SU-DHL-6 (cell line): ENCODE data around the gene DNAH17.

ENCODE experiments used
- H2AFZ ChIP-seq: fragments of 200-600 bp; sonication (generic); 2 replicates; pipeline ENCODE4 v1.6.1; 2014; ENCODE audit warnings: low read depth, mild to moderate bottlenecking, moderate library complexity, mixed read lengths, antibody characterized with exemption, low read length; ENCODE audit not compliant: severe bottlenecking
- H3F3A ChIP-seq: fragments of 200-600 bp; shearing (Covaris generic); 2 replicates; pipeline ENCODE4 v1.6.0; 2016; ENCODE audit warnings: antibody characterized with exemption, mild to moderate bottlenecking; ENCODE audit not compliant: insufficient read depth
- H3K27ac ChIP-seq: fragments of 200-600 bp; sonication (generic); 2 replicates; pipeline ENCODE4 v1.5.1; 2016; ENCODE audit warnings: low read depth, mild to moderate bottlenecking, low read length, moderate library complexity, mixed read lengths
- H3K27me3 ChIP-seq: fragments of 200-600 bp; sonication (generic), shearing (Covaris generic); 2 replicates; pipeline ENCODE4 v1.6.0; 2014; ENCODE audit warnings: mild to moderate bottlenecking, low read length
- H3K36me3 ChIP-seq: fragments of 200-600 bp; sonication (generic); 2 replicates; pipeline ENCODE4 v1.6.1; 2014; ENCODE audit warnings: mild to moderate bottlenecking, low read length, mixed read lengths
- H3K4me2 ChIP-seq: fragments of 300-600, 200-600 bp; shearing (Covaris generic), sonication (generic); 2 replicates; pipeline ENCODE4 v1.6.0; 2014; ENCODE audit warnings: low read length, low read depth, mild to moderate bottlenecking; ENCODE audit not compliant: poor library complexity, severe bottlenecking
- H3K4me3 ChIP-seq: fragments of 200-600 bp; sonication (generic); 2 replicates; pipeline ENCODE4 v1.5.1; 2014; ENCODE audit warnings: antibody characterized with exemption, low read length, mild to moderate bottlenecking, mixed read lengths; ENCODE audit not compliant: insufficient read depth, poor library complexity, severe bottlenecking
- H3K79me2 ChIP-seq: fragments of 200-600 bp; sonication (generic); 2 replicates; pipeline ENCODE4 v1.6.1; 2014; ENCODE audit warnings: mild to moderate bottlenecking, low read length, moderate library complexity; ENCODE audit not compliant: insufficient read depth
- H3K9ac ChIP-seq: fragments of 200-600 bp; sonication (generic); 2 replicates; pipeline ENCODE4 v1.7.0; 2014; ENCODE audit warnings: mild to moderate bottlenecking, low read length
- H3K9me2 ChIP-seq: fragments of 200-600 bp; sonication (generic); replicated peaks from 2 replicates; pipeline ENCODE4 v1.6.1; 2014; ENCODE audit warnings: low read length; ENCODE audit not compliant: insufficient read depth
- H3K9me3 ChIP-seq: fragments of 200-600 bp; sonication (generic); 2 replicates; pipeline ENCODE4 v1.6.1; 2014; ENCODE audit warnings: low read length, mixed read lengths; ENCODE audit not compliant: insufficient read depth
- H4K20me1 ChIP-seq: fragments of 200-600 bp; sonication (generic); 2 replicates; pipeline ENCODE4 v1.6.1; 2014; ENCODE audit warnings: low read depth, mild to moderate bottlenecking, antibody characterized with exemption, low read length, moderate library complexity, mixed read lengths
- CTCF ChIP-seq: fragments of 200-600 bp; sonication (generic); IDR thresholded peaks from one replicate; pipeline ENCODE4 v1.5.1; 2017; ENCODE audit warnings: antibody characterized with exemption, mild to moderate bottlenecking, low read length, moderate library complexity; ENCODE audit not compliant: insufficient read depth, poor library complexity, severe bottlenecking
- EZH2phosphoT487 ChIP-seq: fragments of 200-600 bp; sonication (generic), shearing (Covaris generic); conservative IDR thresholded peaks from 2 replicates; pipeline ENCODE4 v1.6.1; 2018; ENCODE audit warnings: mild to moderate bottlenecking, antibody characterized with exemption, low read length, moderate library complexity, mixed read lengths

The DNAH17 gene

GRCh38 chr17:78387977-78388941 lies 188.9 kb downstream of the DNAH17 start:
- Histone ChIP-seq H2AFZ (no peak overlapping the region), H3K36me3 (no peaks in the 10 kb centered on the region), H3K4me2 (peak overlapping the region; percentile 45)

GRCh38 chr17:78384479-78385175 lies 192.6 kb downstream of the DNAH17 start:
- H4K20me1 ChIP-seq, result no peaks in the 10 kb centered on the region
- TF ChIP-seq EZH2phosphoT487 (no peak), CTCF (no peak)

More at GRCh38 chr17:78387977-78388941, 188.9 kb downstream of the DNAH17 start:
- peaks cover 11% of the 10 kb centered on the region for H3F3A ChIP-seq
- H3K9ac ChIP-seq, result peak overlapping the region; percentile 4; the same call in 1 of the 2 replicates
- H3K9me3 ChIP-seq, result no peaks in the 10 kb centered on the region
- no peaks in the 10 kb centered on the region for H3K27me3 ChIP-seq
- H3K9me2 ChIP-seq, result no peaks in the 10 kb centered on the region
- H3K27ac ChIP-seq, result peak overlapping the region; percentile 68
- H4K20me1 ChIP-seq, result no peaks in the 10 kb centered on the region
- H3K4me3 ChIP-seq, result no peak overlapping the region
- no peak for TF ChIP-seq CTCF
- no peak for TF ChIP-seq EZH2phosphoT487
- H3K79me2 ChIP-seq, result peaks cover 86% of the 10 kb centered on the region

GRCh38 chr17:78383725-78384471 lies 193.3 kb downstream of the DNAH17 start:
- peaks cover 94% of the 10 kb centered on the region for H3K79me2 ChIP-seq
- H3K4me2 ChIP-seq, result no peak overlapping the region
- H3K9ac ChIP-seq, result no peak overlapping the region
- H3K36me3 ChIP-seq, result no peaks in the 10 kb centered on the region
- no peaks in the 10 kb centered on the region for H3K9me3 ChIP-seq
- H3K4me3 ChIP-seq, result no peak overlapping the region
- H2AFZ ChIP-seq, result no peak overlapping the region
- H3K9me2 ChIP-seq, result no peaks in the 10 kb centered on the region
- H3K27me3 ChIP-seq, result no peaks in the 10 kb centered on the region
- peaks cover 11% of the 10 kb centered on the region for H3F3A ChIP-seq
- TF ChIP-seq CTCF (no peak), EZH2phosphoT487 (no peak)
- H4K20me1 ChIP-seq, result no peaks in the 10 kb centered on the region; the same call in 1 of the 2 replicates
- no peak overlapping the region for H3K27ac ChIP-seq

More at GRCh38 chr17:78384479-78385175, 192.6 kb downstream of the DNAH17 start:
- Histone ChIP-seq H3K9me2 (no peaks in the 10 kb centered on the region), H3K27ac (no peak overlapping the region), H3K4me2 (no peak overlapping the region), H3K9me3 (no peaks in the 10 kb centered on the region), H3K4me3 (no peak overlapping the region), H3K9ac (no peak overlapping the region), H3K27me3 (no peaks in the 10 kb centered on the region), H3F3A (peaks cover 11% of the 10 kb centered on the region), H3K36me3 (no peaks in the 10 kb centered on the region), H2AFZ (no peak overlapping the region), H3K79me2 (peaks cover 92% of the 10 kb centered on the region)
